Osteocyte (in vitro differentiated cells): ENCODE results near the gene LRP2BP. TPM values are rescaled to one million over a fixed set of nuclear protein-coding genes. Genes with fewer than 3 reads are reported as not detected.
A peak's percentile ranks its signal among the peaks of the same experiment; 100 is the strongest.

Source experiments
- DNase-seq: peaks from one replicate; pipeline ENCODE4 v3.0.0; 2021; ENCODE audit warnings: mixed read lengths; ENCODE audit not compliant: unreplicated experiment; ENCODE audit errors: extremely low spot score
- H3K27ac Mint-ChIP-seq: one replicate; pipeline ENCODE4 v1.8.0; 2021; ENCODE audit warnings: mild to moderate bottlenecking, mixed read lengths; ENCODE audit not compliant: unreplicated experiment
- H3K27me3 Mint-ChIP-seq: one replicate; pipeline ENCODE4 v1.8.0; 2021; ENCODE audit warnings: mixed read lengths; ENCODE audit not compliant: unreplicated experiment
- H3K36me3 Mint-ChIP-seq: one replicate; pipeline ENCODE4 v1.8.0; 2021; ENCODE audit warnings: mixed read lengths; ENCODE audit not compliant: unreplicated experiment
- H3K4me1 Mint-ChIP-seq: one replicate; pipeline ENCODE4 v1.8.0; 2021; ENCODE audit warnings: mixed read lengths; ENCODE audit not compliant: unreplicated experiment
- H3K4me3 Mint-ChIP-seq: one replicate; pipeline ENCODE4 v1.8.0; 2021; ENCODE audit warnings: mild to moderate bottlenecking, moderate library complexity, mixed read lengths; ENCODE audit not compliant: unreplicated experiment
- H3K9me3 Mint-ChIP-seq: one replicate; pipeline ENCODE4 v1.8.0; 2021; ENCODE audit warnings: mixed read lengths; ENCODE audit not compliant: unreplicated experiment
- long read RNA-seq: library from polyadenylated mRNA; unstranded; transcript quantifications from one replicate; pipeline ENCODE4 v2.0.0, GENCODE V29; 2021
- total RNA-seq: library from RNA; stranded (reverse); gene quantifications from 2 replicates; pipeline ENCODE4 v1.2.1, GENCODE V29; 2021
- TF ChIP-seq, protein P1 (sequence below): fragments of 200-600 bp; sonication (generic); IDR thresholded peaks from 2 replicates; pipeline ENCODE4 v1.5.0; 2021; ENCODE audit warnings: antibody characterized with exemption, mild to moderate bottlenecking, moderate library complexity

LRP2BP gene
- 0.31 and 0.59 TPM in 2 replicates for total RNA-seq
- long read RNA-seq, partial matches to known transcripts = 0 of 5 reads
- long read RNA-seq, other reads (novel, unspliced or antisense) = 5 of 5 reads

GRCh38 chr4:185395238-185395955 is at the start of gene LRP2BP:
Gene LRP2BP, minus strand, starts transcription at chr4:185395924. Its CDS starts 17,738 bp downstream, at chr4:185378186.
- H3K4me1 Mint-ChIP-seq = peaks cover 23% of the 10 kb centered on the region
- H3K27me3 Mint-ChIP-seq = no peaks in the 10 kb centered on the region
- TF ChIP-seq, protein P1, sequence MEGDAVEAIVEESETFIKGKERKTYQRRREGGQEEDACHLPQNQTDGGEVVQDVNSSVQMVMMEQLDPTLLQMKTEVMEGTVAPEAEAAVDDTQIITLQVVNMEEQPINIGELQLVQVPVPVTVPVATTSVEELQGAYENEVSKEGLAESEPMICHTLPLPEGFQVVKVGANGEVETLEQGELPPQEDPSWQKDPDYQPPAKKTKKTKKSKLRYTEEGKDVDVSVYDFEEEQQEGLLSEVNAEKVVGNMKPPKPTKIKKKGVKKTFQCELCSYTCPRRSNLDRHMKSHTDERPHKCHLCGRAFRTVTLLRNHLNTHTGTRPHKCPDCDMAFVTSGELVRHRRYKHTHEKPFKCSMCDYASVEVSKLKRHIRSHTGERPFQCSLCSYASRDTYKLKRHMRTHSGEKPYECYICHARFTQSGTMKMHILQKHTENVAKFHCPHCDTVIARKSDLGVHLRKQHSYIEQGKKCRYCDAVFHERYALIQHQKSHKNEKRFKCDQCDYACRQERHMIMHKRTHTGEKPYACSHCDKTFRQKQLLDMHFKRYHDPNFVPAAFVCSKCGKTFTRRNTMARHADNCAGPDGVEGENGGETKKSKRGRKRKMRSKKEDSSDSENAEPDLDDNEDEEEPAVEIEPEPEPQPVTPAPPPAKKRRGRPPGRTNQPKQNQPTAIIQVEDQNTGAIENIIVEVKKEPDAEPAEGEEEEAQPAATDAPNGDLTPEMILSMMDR = no peak
- peaks cover 3% of the 10 kb centered on the region for H3K9me3 Mint-ChIP-seq
- peak within 1 kb of the TSS; percentile 83 for H3K4me3 Mint-ChIP-seq
- H3K27ac Mint-ChIP-seq = peak within 1 kb of the TSS; percentile 94
- H3K36me3 Mint-ChIP-seq = peaks cover 11% of the 10 kb centered on the region
- no peak for DNase-seq

DNA sequence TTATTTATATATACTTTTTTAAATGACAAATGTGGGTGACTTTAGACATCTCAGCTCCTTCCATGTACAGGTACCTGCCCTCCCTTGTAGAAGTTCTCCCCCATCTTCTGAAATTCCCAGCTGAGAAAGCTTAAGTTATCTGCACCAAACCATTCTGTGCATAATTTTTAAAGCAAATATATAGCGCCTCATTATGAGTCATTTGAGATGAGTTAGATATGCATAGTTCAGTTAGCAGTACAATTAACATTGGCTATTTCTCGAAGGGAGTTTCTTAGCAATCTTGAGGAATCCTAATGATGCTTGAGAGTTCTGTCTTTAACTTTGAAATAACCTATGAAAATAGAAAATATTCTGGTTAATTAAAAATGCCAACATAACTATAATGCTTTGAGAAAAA is 49.5 kb upstream of the LRP2BP start:
- Mint-ChIP-seq H3K4me3 (no peak overlapping the region), H3K36me3 (no peaks in the 10 kb centered on the region), H3K4me1 (no peaks in the 10 kb centered on the region), H3K9me3 (no peaks in the 10 kb centered on the region), H3K27me3 (no peaks in the 10 kb centered on the region), H3K27ac (no peak overlapping the region)
- TF ChIP-seq, protein P1 = no peak
- no peak for DNase-seq

DNA sequence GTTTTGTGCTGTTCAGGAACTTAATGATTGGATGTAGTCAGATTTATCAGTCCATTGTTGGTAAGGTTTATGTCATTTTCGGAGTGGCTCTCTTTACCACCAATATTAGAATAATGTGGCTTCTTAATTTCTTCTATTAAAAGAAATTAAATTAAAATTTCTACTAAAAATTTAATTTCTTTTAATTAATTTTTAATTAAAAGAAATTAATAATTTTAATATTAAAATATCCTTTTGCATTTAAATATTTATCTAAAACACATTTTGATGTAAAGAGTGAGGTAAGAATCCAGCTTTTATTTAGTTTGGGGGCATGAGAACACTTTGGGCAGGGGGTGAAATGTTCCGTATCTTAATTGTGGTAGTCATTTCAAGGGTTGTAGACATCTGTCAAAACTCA is 45.8 kb upstream of the LRP2BP start:
- Mint-ChIP-seq H3K4me1 (no peaks in the 10 kb centered on the region), H3K27me3 (no peaks in the 10 kb centered on the region), H3K9me3 (no peaks in the 10 kb centered on the region), H3K4me3 (no peak overlapping the region), H3K27ac (no peak overlapping the region), H3K36me3 (no peaks in the 10 kb centered on the region)
- TF ChIP-seq, protein P1 = no peak
- no peak for DNase-seq

- no peak for DNase-seq
- H3K4me3 Mint-ChIP-seq = no peak overlapping the region
- H3K36me3 Mint-ChIP-seq = no peaks in the 10 kb centered on the region
- H3K4me1 Mint-ChIP-seq = no peaks in the 10 kb centered on the region
- H3K27ac Mint-ChIP-seq = no peak overlapping the region
- H3K27me3 Mint-ChIP-seq = no peaks in the 10 kb centered on the region
- H3K9me3 Mint-ChIP-seq = no peaks in the 10 kb centered on the region
- TF ChIP-seq, protein P1 = no peak
Measured at GRCh38 chr4:185437809-185438208, 42.1 kb upstream of the LRP2BP start.

- TF ChIP-seq, protein P1 = no peak
- no peaks in the 10 kb centered on the region for H3K36me3 Mint-ChIP-seq
- no peak overlapping the region for H3K4me3 Mint-ChIP-seq
- H3K27me3 Mint-ChIP-seq = no peaks in the 10 kb centered on the region
- H3K4me1 Mint-ChIP-seq = no peaks in the 10 kb centered on the region
- no peak overlapping the region for H3K27ac Mint-ChIP-seq
- no peak for DNase-seq
- H3K9me3 Mint-ChIP-seq = no peaks in the 10 kb centered on the region
Measured at GRCh38 chr4:185435466-185435865, 39.7 kb upstream of the LRP2BP start.
